Cardiac fibroblast (primary cell): ENCODE measurements around the gene OR4N5.
"Not testable (repeated sequence)": the region's sequence is repeated elsewhere in the genome, so short reads cannot be mapped to it uniquely, and the experiment has no call there.

Experiments
- DNase-seq, 2 donors: peaks; one replicate each; pipeline versions ENCODE4 v3.0.0 to v3.0.0-alpha.2; 2010; ENCODE audit warnings: low read depth in 2 of 2
- H3K4me3 ChIP-seq, 2 donors: replicated peaks in 1 of 2; 1 replicate in 1 of 2; 2 replicates in 1 of 2; pipeline ENCODE4 v1.5.1; 2011; ENCODE audit warnings: low read depth in 2 of 2, low read length in 2 of 2, mild to moderate bottlenecking in 2 of 2, moderate library complexity in 1 of 2
- TF ChIP-seq, protein P1 (sequence below): IDR thresholded peaks from one replicate; pipeline ENCODE4 v1.5.1; 2011; ENCODE audit warnings: low read depth, mild to moderate bottlenecking, low read length, inconsistent platforms

OR4N5 gene

GRCh38 chr14:20138520-20138919 lies at the start of gene OR4N5:
Gene OR4N5, plus strand, starts transcription at chr14:20138820. Its CDS starts 4,916 bp downstream, at chr14:20143736.
- H3K4me3 ChIP-seq, result no peak within 1 kb of the TSS
- TF ChIP-seq, protein P1, sequence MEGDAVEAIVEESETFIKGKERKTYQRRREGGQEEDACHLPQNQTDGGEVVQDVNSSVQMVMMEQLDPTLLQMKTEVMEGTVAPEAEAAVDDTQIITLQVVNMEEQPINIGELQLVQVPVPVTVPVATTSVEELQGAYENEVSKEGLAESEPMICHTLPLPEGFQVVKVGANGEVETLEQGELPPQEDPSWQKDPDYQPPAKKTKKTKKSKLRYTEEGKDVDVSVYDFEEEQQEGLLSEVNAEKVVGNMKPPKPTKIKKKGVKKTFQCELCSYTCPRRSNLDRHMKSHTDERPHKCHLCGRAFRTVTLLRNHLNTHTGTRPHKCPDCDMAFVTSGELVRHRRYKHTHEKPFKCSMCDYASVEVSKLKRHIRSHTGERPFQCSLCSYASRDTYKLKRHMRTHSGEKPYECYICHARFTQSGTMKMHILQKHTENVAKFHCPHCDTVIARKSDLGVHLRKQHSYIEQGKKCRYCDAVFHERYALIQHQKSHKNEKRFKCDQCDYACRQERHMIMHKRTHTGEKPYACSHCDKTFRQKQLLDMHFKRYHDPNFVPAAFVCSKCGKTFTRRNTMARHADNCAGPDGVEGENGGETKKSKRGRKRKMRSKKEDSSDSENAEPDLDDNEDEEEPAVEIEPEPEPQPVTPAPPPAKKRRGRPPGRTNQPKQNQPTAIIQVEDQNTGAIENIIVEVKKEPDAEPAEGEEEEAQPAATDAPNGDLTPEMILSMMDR, result no peak
- DNase-seq, result no peak

DNA sequence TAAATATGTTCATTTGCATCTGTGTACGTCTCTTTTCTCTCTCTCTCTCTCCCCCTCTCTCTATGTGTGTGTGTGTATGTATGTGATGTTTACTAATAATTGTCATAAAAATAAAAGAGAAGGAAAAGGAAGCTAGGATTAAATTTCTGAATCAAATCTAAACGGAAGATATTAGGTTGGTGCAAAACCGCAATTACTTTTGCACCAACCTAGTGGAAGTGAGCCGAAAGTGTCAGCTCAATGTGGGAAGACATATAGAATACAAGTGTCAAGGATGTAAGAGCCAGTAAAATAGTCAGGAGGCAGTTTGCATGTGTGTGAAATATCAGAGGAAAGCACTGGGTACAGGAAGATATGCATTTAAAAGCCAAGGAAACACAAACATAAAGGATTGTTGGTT lies 46.6 kb upstream of the OR4N5 start:
- no peak for DNase-seq
- TF ChIP-seq, protein P1, result no peak
- no peak overlapping the region for H3K4me3 ChIP-seq

DNA sequence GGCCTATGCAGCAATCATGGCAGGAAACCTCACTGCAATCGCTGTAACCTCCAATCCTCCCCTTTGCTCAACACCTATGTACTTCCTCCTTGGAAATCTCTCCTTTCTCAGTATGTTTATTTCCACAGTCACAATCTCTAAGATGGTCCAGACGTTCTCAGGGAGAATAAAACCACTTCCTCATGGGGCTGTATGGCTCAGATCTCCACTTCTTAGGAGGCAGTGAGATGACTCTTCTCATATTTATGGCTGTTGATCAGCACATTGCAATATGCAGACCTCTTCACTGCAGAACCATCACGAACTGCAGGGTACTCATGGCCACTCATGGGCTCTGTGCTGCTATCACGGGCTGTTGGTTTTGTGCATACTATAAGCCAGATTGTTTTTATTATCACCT lies 45.2 kb upstream of the OR4N5 start:
- DNase-seq, result no peak
- TF ChIP-seq, protein P1, result no peak
- H3K4me3 ChIP-seq, result no peak overlapping the region

DNA sequence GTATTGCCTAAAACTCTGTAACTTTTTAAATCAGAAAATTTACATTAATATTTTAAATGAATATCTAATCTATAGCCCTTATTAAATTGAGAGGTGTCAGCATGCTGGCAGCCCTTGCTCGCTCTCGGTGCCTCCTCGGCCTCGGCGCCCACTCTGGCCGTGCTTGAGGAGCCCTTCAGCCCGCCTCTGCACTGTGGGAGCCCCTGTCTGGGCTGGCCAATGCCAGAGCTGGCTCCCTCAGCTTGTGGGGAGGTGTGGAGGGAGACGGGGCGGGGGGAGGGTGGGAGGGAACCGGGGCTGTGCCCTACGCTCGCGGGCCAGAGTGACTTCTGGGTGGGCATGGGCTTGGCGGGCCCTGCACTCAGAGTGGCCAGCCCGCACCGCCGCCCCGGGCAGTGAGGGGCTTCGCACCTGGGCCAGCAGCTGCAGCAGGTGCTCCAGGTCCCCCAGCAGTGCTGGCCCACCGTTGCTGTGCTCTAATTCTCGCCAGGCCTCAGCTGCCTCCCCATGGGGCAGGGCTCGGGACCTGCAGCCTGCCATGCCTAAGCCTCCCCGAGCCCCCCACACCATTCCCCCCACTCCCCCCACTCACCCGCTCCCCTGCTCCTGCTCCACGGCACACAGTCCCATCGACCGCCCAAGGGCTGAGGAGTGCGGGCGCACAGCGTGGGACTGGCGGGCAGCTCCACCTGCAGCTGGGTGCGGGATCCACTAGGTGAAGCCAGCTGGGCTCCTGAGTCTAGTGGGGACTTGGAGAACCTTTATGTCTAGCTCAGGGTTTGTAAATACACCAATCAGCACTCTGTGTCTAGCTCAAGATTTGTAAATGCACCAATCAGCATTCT lies 39.5 kb upstream of the OR4N5 start:
- DNase-seq, H3K4me3 ChIP-seq: not testable (repeated sequence)

- TF ChIP-seq, protein P1, result no peak
- H3K4me3 ChIP-seq, result no peak within 1 kb of the TSS
- no peak for DNase-seq
Measured at GRCh38 chr14:20110438-20110837, 28.2 kb upstream of the OR4N5 start, which contains the start of gene OR4K17. Gene OR4K17, plus strand, starts transcription at chr14:20110739. Its CDS starts 6,761 bp downstream, at chr14:20117500.

DNA sequence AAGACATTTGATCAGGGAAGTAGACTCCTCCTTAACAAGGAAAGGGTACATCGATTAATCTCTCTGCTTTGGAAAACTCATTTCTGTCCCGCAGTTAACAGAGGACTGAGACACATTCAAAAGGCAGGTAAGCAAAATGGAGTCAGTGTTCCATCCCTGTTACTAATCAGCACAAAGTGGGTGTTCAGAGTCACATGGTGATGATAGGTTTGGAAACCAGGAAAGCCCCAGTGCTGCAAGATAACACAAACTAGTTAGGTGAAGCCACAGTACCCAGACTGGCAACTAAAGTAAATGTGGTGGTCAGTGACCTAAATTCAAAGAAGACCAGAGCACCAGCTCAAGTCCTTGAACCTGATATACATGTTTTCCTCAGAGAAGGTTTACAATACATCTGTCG lies 26.3 kb upstream of the OR4N5 start:
- TF ChIP-seq, protein P1, result no peak
- no peak overlapping the region for H3K4me3 ChIP-seq
- DNase-seq, result no peak

DNA sequence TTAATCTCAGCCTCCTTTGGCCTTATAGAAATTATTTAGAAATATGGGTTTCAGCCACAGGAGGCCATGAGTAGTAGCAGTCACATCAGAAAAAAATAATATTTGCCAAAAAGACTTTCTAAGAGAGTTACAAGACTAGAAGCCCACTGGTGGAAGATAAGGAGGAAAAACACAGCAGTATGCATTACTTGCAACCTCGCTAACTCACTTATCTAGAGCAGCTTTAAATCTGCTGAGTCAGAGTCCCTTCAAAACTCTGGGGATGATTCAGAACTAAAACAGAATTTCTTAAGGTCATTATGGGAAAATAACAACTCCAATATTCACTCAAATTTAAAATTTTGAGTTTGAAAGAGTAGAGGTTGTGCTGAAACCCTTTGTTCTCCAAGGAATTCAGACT lies 21.9 kb upstream of the OR4N5 start:
- no peak overlapping the region for H3K4me3 ChIP-seq
- DNase-seq, result no peak
- TF ChIP-seq, protein P1, result no peak
